ENCODE measurements around the gene KCTD21.

DNA sequence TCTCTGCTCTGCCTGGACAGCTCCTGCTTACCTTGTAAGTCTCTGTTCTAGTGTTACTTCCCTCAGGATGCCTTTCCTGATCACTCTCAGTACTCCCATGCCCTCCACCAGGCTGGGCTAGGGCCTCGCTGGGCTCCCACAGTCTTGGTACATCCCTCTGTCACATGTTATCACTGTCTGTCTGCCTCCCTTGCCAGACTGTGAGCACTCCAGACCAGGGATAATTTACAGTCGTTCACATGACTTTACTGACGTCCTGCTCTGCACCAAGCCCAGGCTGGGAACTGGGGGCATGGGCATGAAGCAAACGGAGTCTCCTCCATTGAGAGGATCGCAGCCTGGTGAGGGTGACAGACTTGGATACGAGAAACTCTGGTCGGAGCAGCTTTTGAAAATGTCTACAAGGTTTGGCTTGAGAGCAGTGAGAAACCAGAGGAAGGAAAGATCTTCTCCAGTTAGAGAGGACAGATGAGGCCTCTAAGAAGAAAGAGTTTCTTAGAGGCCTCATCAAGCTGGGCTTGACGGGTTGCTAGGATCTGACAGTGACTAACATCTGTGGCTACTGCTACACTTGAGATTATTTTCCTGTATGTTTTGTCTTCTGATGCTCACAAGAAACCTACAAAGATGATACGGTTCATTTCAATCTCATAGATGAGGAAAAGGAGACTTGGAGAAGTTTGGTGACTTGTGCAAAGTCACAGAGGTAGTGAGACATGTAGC is 12.8 kb upstream of the KCTD21 start:
- TF ChIP-seq, protein P1, sequence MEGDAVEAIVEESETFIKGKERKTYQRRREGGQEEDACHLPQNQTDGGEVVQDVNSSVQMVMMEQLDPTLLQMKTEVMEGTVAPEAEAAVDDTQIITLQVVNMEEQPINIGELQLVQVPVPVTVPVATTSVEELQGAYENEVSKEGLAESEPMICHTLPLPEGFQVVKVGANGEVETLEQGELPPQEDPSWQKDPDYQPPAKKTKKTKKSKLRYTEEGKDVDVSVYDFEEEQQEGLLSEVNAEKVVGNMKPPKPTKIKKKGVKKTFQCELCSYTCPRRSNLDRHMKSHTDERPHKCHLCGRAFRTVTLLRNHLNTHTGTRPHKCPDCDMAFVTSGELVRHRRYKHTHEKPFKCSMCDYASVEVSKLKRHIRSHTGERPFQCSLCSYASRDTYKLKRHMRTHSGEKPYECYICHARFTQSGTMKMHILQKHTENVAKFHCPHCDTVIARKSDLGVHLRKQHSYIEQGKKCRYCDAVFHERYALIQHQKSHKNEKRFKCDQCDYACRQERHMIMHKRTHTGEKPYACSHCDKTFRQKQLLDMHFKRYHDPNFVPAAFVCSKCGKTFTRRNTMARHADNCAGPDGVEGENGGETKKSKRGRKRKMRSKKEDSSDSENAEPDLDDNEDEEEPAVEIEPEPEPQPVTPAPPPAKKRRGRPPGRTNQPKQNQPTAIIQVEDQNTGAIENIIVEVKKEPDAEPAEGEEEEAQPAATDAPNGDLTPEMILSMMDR (IDR thresholded peaks at IDR 0.05), result no peak
- TF ChIP-seq EZH2 (IDR thresholded peaks at IDR 0.05; ENCODE audit: borderline replicate concordance, insufficient read depth, low read depth, low read length, poor library complexity, severe bottlenecking), result no peak
